ENCODE measurements around the gene PRKCD.

The PRKCD gene

DNA sequence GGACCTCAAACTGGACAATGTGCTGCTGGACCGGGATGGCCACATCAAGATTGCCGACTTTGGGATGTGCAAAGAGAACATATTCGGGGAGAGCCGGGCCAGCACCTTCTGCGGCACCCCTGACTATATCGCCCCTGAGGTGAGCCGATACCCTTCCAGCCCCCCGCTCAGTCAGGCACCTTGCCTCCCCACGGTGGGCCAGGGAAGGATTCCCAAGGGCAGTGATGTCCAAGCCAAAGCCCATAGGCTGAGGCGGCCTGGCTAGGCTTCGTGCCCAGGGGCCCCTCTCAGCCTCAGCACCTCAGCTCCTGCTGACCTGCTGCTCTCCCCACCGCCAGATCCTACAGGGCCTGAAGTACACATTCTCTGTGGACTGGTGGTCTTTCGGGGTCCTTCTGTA, 27.7 kb downstream of the PRKCD start:
- Histone ChIP-seq H3K4me3 (ENCODE audit: low read length, poor library complexity, severe bottlenecking) (no peak overlapping the region), H3K36me3 (ENCODE audit: insufficient read depth, low read length) (no peaks in the 10 kb centered on the region), H3K79me2 (ENCODE audit: insufficient read depth, low read length) (no peaks in the 10 kb centered on the region), H3K9ac (ENCODE audit: low read depth, low read length, poor library complexity, severe bottlenecking) (no peak overlapping the region), H4K20me1 (ENCODE audit: insufficient read depth, low read length, poor library complexity, severe bottlenecking) (no peaks in the 10 kb centered on the region), H3K4me2 (ENCODE audit: low read depth, low read length, poor library complexity, severe bottlenecking) (no peak overlapping the region), H3K4me1 (ENCODE audit: insufficient read depth, low read length, poor library complexity, severe bottlenecking) (no peaks in the 10 kb centered on the region), H3K9me3 (ENCODE audit: insufficient read depth, low read depth, low read length) (no peaks in the 10 kb centered on the region), H2AFZ (ENCODE audit: low read length) (no peak overlapping the region), H3F3A (ENCODE audit: low read depth) (no peaks in the 10 kb centered on the region), H3K9me2 (replicated peaks; ENCODE audit: low read depth, low read length) (no peaks in the 10 kb centered on the region), H3K27me3 (ENCODE audit: insufficient read depth, low read length, poor library complexity, severe bottlenecking) (no peaks in the 10 kb centered on the region)
- TF ChIP-seq, protein P1, sequence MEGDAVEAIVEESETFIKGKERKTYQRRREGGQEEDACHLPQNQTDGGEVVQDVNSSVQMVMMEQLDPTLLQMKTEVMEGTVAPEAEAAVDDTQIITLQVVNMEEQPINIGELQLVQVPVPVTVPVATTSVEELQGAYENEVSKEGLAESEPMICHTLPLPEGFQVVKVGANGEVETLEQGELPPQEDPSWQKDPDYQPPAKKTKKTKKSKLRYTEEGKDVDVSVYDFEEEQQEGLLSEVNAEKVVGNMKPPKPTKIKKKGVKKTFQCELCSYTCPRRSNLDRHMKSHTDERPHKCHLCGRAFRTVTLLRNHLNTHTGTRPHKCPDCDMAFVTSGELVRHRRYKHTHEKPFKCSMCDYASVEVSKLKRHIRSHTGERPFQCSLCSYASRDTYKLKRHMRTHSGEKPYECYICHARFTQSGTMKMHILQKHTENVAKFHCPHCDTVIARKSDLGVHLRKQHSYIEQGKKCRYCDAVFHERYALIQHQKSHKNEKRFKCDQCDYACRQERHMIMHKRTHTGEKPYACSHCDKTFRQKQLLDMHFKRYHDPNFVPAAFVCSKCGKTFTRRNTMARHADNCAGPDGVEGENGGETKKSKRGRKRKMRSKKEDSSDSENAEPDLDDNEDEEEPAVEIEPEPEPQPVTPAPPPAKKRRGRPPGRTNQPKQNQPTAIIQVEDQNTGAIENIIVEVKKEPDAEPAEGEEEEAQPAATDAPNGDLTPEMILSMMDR (conservative IDR thresholded peaks at IDR 0.05; ENCODE audit: low read length) = no peak
- TF ChIP-seq EZH2phosphoT487 (IDR thresholded peaks at IDR 0.05; ENCODE audit: borderline replicate concordance) = no peak

DNA sequence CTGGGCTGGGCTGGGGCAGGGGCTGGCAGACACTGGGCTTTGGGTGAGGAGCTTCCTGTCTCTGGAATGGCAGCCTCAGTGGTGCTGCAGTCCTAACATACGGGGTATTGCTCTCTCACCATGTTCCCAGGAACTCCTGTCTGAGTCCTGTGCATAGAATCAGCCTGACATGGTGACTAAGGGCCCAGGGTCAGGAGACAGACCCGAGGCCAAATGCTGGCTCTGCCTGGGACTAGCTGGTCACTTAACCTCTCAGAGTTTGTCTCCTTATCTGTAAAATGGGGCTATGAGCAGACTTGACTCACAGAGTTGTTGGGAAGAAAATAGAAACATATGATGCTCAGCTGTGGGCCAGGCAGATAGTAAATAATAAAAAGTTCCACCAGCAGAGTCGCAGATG, 28.3 kb downstream of the PRKCD start:
- Histone ChIP-seq H3K4me1 (ENCODE audit: insufficient read depth, low read length, poor library complexity, severe bottlenecking) (no peaks in the 10 kb centered on the region), H3K4me2 (ENCODE audit: low read depth, low read length, poor library complexity, severe bottlenecking) (no peak overlapping the region), H2AFZ (ENCODE audit: low read length) (no peak overlapping the region), H3K27me3 (ENCODE audit: insufficient read depth, low read length, poor library complexity, severe bottlenecking) (no peaks in the 10 kb centered on the region), H4K20me1 (ENCODE audit: insufficient read depth, low read length, poor library complexity, severe bottlenecking) (no peaks in the 10 kb centered on the region), H3K9me2 (replicated peaks; ENCODE audit: low read depth, low read length) (no peaks in the 10 kb centered on the region), H3K36me3 (ENCODE audit: insufficient read depth, low read length) (no peaks in the 10 kb centered on the region), H3K9ac (ENCODE audit: low read depth, low read length, poor library complexity, severe bottlenecking) (no peak overlapping the region), H3K9me3 (ENCODE audit: insufficient read depth, low read depth, low read length) (no peaks in the 10 kb centered on the region), H3K79me2 (ENCODE audit: insufficient read depth, low read length) (no peaks in the 10 kb centered on the region), H3F3A (ENCODE audit: low read depth) (no peaks in the 10 kb centered on the region), H3K4me3 (ENCODE audit: low read length, poor library complexity, severe bottlenecking) (no peak overlapping the region)
- TF ChIP-seq, protein P1 (conservative IDR thresholded peaks at IDR 0.05; ENCODE audit: low read length) = no peak
- TF ChIP-seq EZH2phosphoT487 (IDR thresholded peaks at IDR 0.05; ENCODE audit: borderline replicate concordance) = no peak

DNA sequence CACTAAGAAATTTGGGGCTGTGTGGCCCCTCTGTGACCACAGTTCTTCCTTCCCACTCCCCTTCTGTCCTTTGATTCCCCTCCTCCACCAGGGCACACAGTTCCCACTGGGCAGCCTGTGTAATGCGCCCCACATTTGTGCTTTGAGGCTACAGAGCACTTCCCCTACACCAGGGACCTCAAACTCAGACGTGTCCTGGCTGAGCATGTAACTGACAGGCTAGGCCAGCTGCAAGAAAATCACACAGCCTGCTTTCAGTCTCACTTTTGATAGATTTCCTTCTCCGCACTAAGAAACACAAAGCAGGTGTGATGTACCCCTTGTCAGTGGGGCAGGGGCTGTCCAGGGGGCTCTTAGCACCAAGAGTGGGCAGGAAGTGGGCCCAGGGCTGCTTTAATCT, 29.6 kb downstream of the PRKCD start:
- no peaks in the 10 kb centered on the region for H3K4me1 ChIP-seq (ENCODE audit: insufficient read depth, low read length, poor library complexity, severe bottlenecking)
- H3F3A ChIP-seq (ENCODE audit: low read depth) = no peaks in the 10 kb centered on the region
- no peak overlapping the region for H3K4me2 ChIP-seq (ENCODE audit: low read depth, low read length, poor library complexity, severe bottlenecking)
- no peak overlapping the region for H3K9ac ChIP-seq (ENCODE audit: low read depth, low read length, poor library complexity, severe bottlenecking)
- H3K9me2 ChIP-seq (replicated peaks; ENCODE audit: low read depth, low read length) = no peaks in the 10 kb centered on the region
- H3K9me3 ChIP-seq (ENCODE audit: insufficient read depth, low read depth, low read length) = no peaks in the 10 kb centered on the region
- no peaks in the 10 kb centered on the region for H3K79me2 ChIP-seq (ENCODE audit: insufficient read depth, low read length)
- H3K4me3 ChIP-seq (ENCODE audit: low read length, poor library complexity, severe bottlenecking) = no peak overlapping the region
- H2AFZ ChIP-seq (ENCODE audit: low read length) = no peak overlapping the region
- H4K20me1 ChIP-seq (ENCODE audit: insufficient read depth, low read length, poor library complexity, severe bottlenecking) = no peaks in the 10 kb centered on the region
- no peaks in the 10 kb centered on the region for H3K27me3 ChIP-seq (ENCODE audit: insufficient read depth, low read length, poor library complexity, severe bottlenecking)
- H3K36me3 ChIP-seq (ENCODE audit: insufficient read depth, low read length) = no peaks in the 10 kb centered on the region
- no peak for TF ChIP-seq EZH2phosphoT487 (IDR thresholded peaks at IDR 0.05; ENCODE audit: borderline replicate concordance)
- TF ChIP-seq, protein P1 (conservative IDR thresholded peaks at IDR 0.05; ENCODE audit: low read length) = no peak

Data from Loucy (cell line).